GM23338 (cell line): Measurements from ENCODE around the gene MANSC1. TPM values are rescaled to one million over a fixed set of nuclear protein-coding genes. Genes with fewer than 3 reads are reported as not detected.

ENCODE experiments used
- ATAC-seq: fragments of 200-7000 bp; cut with Tn5 transposase; 3 replicates; pipeline ENCODE4 v1.9.1; 2020
- DNase-seq: peaks from one replicate; pipeline ENCODE4 v3.0.0-alpha.2; 2015; ENCODE audit warnings: low spot score
- H2AFZ ChIP-seq: fragments of 200-600 bp; sonication (generic); 2 replicates; pipeline ENCODE4 v1.8.0; 2016; ENCODE audit warnings: antibody characterized with exemption, mild to moderate bottlenecking, moderate library complexity
- H3F3A ChIP-seq: fragments of 200-600 bp; sonication (generic); replicated peaks from 2 replicates; pipeline ENCODE4 v1.8.0; 2017; ENCODE audit warnings: antibody characterized with exemption, mixed run types, low read depth
- H3K27ac ChIP-seq: fragments of 200-600 bp; sonication (generic); 2 replicates; pipeline ENCODE4 v1.6.1; 2016; ENCODE audit warnings: low read depth
- H3K27me3 ChIP-seq: fragments of 200-600 bp; sonication (generic); 2 replicates; pipeline ENCODE4 v1.8.0; 2016; ENCODE audit warnings: mild to moderate bottlenecking, mixed run types, moderate library complexity; ENCODE audit not compliant: insufficient read depth
- H3K36me3 ChIP-seq: fragments of 200-600 bp; sonication (generic); 2 replicates; pipeline ENCODE4 v1.8.0; 2016; ENCODE audit warnings: mild to moderate bottlenecking; ENCODE audit not compliant: insufficient read depth
- H3K4me1 ChIP-seq: fragments of 200-600 bp; sonication (generic); 2 replicates; pipeline ENCODE4 v1.8.0; 2016; ENCODE audit warnings: mild to moderate bottlenecking, moderate library complexity; ENCODE audit not compliant: insufficient read depth
- H3K4me2 ChIP-seq: fragments of 200-600 bp; sonication (generic); 2 replicates; pipeline ENCODE4 v1.7.1; 2017; ENCODE audit warnings: mixed run types
- H3K4me3 ChIP-seq: fragments of 200-600 bp; sonication (generic); 2 replicates; pipeline ENCODE4 v1.6.1; 2016; ENCODE audit warnings: mixed run types
- H3K79me2 ChIP-seq: fragments of 200-600 bp; sonication (generic); replicated peaks from 2 replicates; pipeline ENCODE4 v1.8.0; 2017; ENCODE audit warnings: mild to moderate bottlenecking; ENCODE audit not compliant: insufficient read depth
- H3K9me2 ChIP-seq: fragments of 200-600 bp; sonication (generic); 2 replicates; pipeline ENCODE4 v1.8.0; 2017; ENCODE audit not compliant: insufficient read depth
- H4K20me1 ChIP-seq: fragments of 200-600 bp; sonication (generic); replicated peaks from 2 replicates; pipeline ENCODE4 v1.8.0; 2017; ENCODE audit warnings: mild to moderate bottlenecking; ENCODE audit not compliant: insufficient read depth
- H3K27ac Mint-ChIP-seq: 2 replicates; pipeline ENCODE4 v1.8.0; 2020; ENCODE audit warnings: inconsistent platforms, mild to moderate bottlenecking, moderate library complexity, mixed read lengths
- H3K27me3 Mint-ChIP-seq: 3 replicates; pipeline ENCODE4 v1.8.0; 2022; ENCODE audit warnings: low read depth, mild to moderate bottlenecking, moderate library complexity, mixed read lengths, inconsistent platforms; ENCODE audit not compliant: insufficient read depth, poor library complexity
- H3K36me3 Mint-ChIP-seq: 3 replicates; pipeline ENCODE4 v1.8.0; 2021; ENCODE audit warnings: low read depth, mild to moderate bottlenecking, inconsistent platforms, moderate library complexity, mixed read lengths
- H3K4me1 Mint-ChIP-seq: 3 replicates; pipeline ENCODE4 v1.8.0; 2020; ENCODE audit warnings: mild to moderate bottlenecking, inconsistent platforms, mixed read lengths
- H3K4me3 Mint-ChIP-seq: 3 replicates; pipeline ENCODE4 v1.8.0; 2021; ENCODE audit warnings: moderate library complexity, mild to moderate bottlenecking, inconsistent platforms, mixed read lengths
- H3K9me3 Mint-ChIP-seq: 3 replicates; pipeline ENCODE4 v1.8.0; 2020; ENCODE audit warnings: moderate library complexity, mild to moderate bottlenecking, inconsistent platforms, mixed read lengths
- CREB1 ChIP-seq: fragments of 250-450 bp; sonication (Bioruptor Pico); IDR thresholded peaks from 2 replicates; pipeline ENCODE4 v1.5.0; 2020; ENCODE audit warnings: low read depth, mild to moderate bottlenecking, moderate library complexity
- EZH2 ChIP-seq: fragments of 200-600 bp; sonication (generic); IDR thresholded peaks from one replicate; pipeline ENCODE4 v1.8.0; 2017; ENCODE audit warnings: antibody characterized with exemption, mild to moderate bottlenecking, low read depth; ENCODE audit not compliant: unreplicated experiment
- EZH2phosphoT487 ChIP-seq: fragments of 200-600 bp; sonication (generic); IDR thresholded peaks from one replicate; pipeline ENCODE4 v1.8.1; 2018; ENCODE audit warnings: antibody characterized with exemption; ENCODE audit not compliant: unreplicated experiment
- JUNB ChIP-seq: IDR thresholded peaks from one replicate; pipeline ENCODE4 v1.6.1; 2016; ENCODE audit warnings: antibody characterized with exemption; ENCODE audit not compliant: unreplicated experiment
- NANOG ChIP-seq: IDR thresholded peaks from 2 replicates; pipeline ENCODE4 v1.6.1; 2016; ENCODE audit warnings: antibody characterized with exemption, borderline replicate concordance
- POLR2AphosphoS5 ChIP-seq: IDR thresholded peaks from 2 replicates; pipeline ENCODE4 v1.6.1; 2016; ENCODE audit warnings: antibody characterized with exemption, low read depth
- STAT1 ChIP-seq: IDR thresholded peaks from one replicate; pipeline ENCODE4 v1.6.1; 2016; ENCODE audit warnings: antibody characterized with exemption; ENCODE audit not compliant: unreplicated experiment
- ZNF114 ChIP-seq: fragments of 250-450 bp; sonication (Bioruptor Pico); IDR thresholded peaks from 2 replicates; pipeline ENCODE4 v1.5.0; 2020; ENCODE audit warnings: mild to moderate bottlenecking, moderate library complexity
- ZNF331 ChIP-seq: fragments of 250-450 bp; sonication (Bioruptor Pico); IDR thresholded peaks from 2 replicates; pipeline ENCODE4 v1.5.0; 2020; ENCODE audit warnings: low read depth, mild to moderate bottlenecking, moderate library complexity
- polyA plus RNA-seq: library from polyadenylated mRNA; unstranded; fragments of >200 nt; fragmentation: Nextera tagmentation; extraction: Ambion mirVana; gene quantifications from 2 replicates; pipeline ENCODE4 v1.2.1, GENCODE V29; 2016
- total RNA-seq: library from RNA; depleted of rRNA; stranded (reverse); fragments of >200 nt; shearing (Covaris generic); gene quantifications from 2 replicates; pipeline ENCODE4 v1.2.3, GENCODE V29; 2014
- TF ChIP-seq, protein P1 (sequence below): IDR thresholded peaks from 2 replicates; pipeline ENCODE4 v1.6.1; 2016; ENCODE audit warnings: antibody characterized with exemption
- TF ChIP-seq, protein P2 (sequence below): fragments of 250-450 bp; sonication (Bioruptor Pico); IDR thresholded peaks from 2 replicates; pipeline ENCODE4 v1.5.0; 2020; ENCODE audit warnings: mild to moderate bottlenecking, moderate library complexity
- TF ChIP-seq, protein P3 (sequence below), 2 experiments: fragments of 200-600 bp in 1 of 2; sonication (generic) in 1 of 2; conservative IDR thresholded peaks; 2 replicates each; pipeline versions ENCODE4 v1.5.1 to v1.6.1; 2016 to 2017; ENCODE audit warnings: antibody characterized with exemption in 2 of 2, low read depth in 2 of 2, mild to moderate bottlenecking in 2 of 2, moderate library complexity in 1 of 2
- TF ChIP-seq, protein P4 (sequence below): IDR thresholded peaks from one replicate; pipeline ENCODE4 v1.6.1; 2018; ENCODE audit warnings: antibody characterized with exemption; ENCODE audit not compliant: unreplicated experiment

Gene MANSC1
- total and polyA plus RNA-seq, 2 experiments from 2014 or later = 4.4 to 5.1 TPM

DNA sequence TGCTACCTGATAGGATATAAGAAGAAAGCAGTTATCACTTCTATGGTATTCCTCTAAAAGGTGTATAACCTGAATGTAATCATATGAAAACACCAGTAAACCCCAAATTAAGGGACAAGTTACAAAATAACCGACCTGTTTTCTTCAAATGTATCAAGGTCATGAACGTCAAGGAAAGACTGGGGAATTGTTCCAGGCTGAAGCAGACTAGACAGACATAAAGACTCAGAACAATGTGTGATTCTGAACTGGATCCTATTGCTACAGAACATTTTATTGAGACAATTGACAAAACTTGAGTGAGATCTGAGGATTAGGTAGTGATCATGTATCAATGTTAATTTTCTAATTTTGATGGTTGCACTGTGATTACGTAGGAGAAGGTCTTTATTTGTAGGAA is 67.8 kb downstream of the MANSC1 start:
- Histone ChIP-seq H3K27ac (no peak overlapping the region), H3K9me2 (no peaks in the 10 kb centered on the region), H3F3A (no peaks in the 10 kb centered on the region), H3K4me3 (no peak overlapping the region), H3K36me3 (no peaks in the 10 kb centered on the region), H3K27me3 (no peaks in the 10 kb centered on the region), H2AFZ (no peak overlapping the region), H3K79me2 (no peaks in the 10 kb centered on the region), H3K4me2 (no peak overlapping the region), H3K4me1 (peaks cover 26% of the 10 kb centered on the region), H4K20me1 (no peaks in the 10 kb centered on the region)
- Mint-ChIP-seq H3K27me3 (peaks cover 6% of the 10 kb centered on the region), H3K4me3 (no peak overlapping the region), H3K9me3 (peaks cover 2% of the 10 kb centered on the region; the same call in 1 of the 3 replicates), H3K27ac (no peak overlapping the region; the same call in 1 of the 2 replicates), H3K4me1 (peaks cover 32% of the 10 kb centered on the region), H3K36me3 (no peaks in the 10 kb centered on the region)
- TF ChIP-seq EZH2phosphoT487 (no peak), CREB1 (CRISPR knock-in tag) (no peak), EZH2 (no peak), NANOG (no peak), ZNF114 (CRISPR knock-in tag) (no peak), JUNB (no peak), STAT1 (no peak), ZNF331 (CRISPR knock-in tag) (no peak), POLR2AphosphoS5 (no peak)
- TF ChIP-seq, protein P1, sequence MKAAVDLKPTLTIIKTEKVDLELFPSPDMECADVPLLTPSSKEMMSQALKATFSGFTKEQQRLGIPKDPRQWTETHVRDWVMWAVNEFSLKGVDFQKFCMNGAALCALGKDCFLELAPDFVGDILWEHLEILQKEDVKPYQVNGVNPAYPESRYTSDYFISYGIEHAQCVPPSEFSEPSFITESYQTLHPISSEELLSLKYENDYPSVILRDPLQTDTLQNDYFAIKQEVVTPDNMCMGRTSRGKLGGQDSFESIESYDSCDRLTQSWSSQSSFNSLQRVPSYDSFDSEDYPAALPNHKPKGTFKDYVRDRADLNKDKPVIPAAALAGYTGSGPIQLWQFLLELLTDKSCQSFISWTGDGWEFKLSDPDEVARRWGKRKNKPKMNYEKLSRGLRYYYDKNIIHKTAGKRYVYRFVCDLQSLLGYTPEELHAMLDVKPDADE = no peak
- TF ChIP-seq, protein P2, sequence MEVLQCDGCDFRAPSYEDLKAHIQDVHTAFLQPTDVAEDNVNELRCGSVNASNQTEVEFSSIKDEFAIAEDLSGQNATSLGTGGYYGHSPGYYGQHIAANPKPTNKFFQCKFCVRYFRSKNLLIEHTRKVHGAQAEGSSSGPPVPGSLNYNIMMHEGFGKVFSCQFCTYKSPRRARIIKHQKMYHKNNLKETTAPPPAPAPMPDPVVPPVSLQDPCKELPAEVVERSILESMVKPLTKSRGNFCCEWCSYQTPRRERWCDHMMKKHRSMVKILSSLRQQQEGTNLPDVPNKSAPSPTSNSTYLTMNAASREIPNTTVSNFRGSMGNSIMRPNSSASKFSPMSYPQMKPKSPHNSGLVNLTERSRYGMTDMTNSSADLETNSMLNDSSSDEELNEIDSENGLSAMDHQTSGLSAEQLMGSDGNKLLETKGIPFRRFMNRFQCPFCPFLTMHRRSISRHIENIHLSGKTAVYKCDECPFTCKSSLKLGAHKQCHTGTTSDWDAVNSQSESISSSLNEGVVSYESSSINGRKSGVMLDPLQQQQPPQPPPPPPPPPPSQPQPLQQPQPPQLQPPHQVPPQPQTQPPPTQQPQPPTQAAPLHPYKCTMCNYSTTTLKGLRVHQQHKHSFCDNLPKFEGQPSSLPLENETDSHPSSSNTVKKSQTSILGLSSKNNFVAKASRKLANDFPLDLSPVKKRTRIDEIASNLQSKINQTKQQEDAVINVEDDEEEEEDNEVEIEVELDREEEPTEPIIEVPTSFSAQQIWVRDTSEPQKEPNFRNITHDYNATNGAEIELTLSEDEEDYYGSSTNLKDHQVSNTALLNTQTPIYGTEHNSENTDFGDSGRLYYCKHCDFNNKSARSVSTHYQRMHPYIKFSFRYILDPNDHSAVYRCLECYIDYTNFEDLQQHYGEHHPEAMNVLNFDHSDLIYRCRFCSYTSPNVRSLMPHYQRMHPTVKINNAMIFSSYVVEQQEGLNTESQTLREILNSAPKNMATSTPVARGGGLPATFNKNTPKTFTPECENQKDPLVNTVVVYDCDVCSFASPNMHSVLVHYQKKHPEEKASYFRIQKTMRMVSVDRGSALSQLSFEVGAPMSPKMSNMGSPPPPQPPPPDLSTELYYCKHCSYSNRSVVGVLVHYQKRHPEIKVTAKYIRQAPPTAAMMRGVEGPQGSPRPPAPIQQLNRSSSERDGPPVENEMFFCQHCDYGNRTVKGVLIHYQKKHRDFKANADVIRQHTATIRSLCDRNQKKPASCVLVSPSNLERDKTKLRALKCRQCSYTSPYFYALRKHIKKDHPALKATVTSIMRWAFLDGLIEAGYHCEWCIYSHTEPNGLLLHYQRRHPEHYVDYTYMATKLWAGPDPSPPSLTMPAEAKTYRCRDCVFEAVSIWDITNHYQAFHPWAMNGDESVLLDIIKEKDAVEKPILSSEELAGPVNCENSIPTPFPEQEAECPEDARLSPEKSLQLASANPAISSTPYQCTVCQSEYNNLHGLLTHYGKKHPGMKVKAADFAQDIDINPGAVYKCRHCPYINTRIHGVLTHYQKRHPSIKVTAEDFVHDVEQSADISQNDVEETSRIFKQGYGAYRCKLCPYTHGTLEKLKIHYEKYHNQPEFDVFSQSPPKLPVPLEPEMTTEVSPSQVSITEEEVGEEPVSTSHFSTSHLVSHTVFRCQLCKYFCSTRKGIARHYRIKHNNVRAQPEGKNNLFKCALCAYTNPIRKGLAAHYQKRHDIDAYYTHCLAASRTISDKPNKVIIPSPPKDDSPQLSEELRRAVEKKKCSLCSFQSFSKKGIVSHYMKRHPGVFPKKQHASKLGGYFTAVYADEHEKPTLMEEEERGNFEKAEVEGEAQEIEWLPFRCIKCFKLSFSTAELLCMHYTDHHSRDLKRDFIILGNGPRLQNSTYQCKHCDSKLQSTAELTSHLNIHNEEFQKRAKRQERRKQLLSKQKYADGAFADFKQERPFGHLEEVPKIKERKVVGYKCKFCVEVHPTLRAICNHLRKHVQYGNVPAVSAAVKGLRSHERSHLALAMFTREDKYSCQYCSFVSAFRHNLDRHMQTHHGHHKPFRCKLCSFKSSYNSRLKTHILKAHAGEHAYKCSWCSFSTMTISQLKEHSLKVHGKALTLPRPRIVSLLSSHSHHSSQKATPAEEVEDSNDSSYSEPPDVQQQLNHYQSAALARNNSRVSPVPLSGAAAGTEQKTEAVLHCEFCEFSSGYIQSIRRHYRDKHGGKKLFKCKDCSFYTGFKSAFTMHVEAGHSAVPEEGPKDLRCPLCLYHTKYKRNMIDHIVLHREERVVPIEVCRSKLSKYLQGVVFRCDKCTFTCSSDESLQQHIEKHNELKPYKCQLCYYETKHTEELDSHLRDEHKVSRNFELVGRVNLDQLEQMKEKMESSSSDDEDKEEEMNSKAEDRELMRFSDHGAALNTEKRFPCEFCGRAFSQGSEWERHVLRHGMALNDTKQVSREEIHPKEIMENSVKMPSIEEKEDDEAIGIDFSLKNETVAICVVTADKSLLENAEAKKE (CRISPR knock-in tag) = no peak
- TF ChIP-seq, protein P3, sequence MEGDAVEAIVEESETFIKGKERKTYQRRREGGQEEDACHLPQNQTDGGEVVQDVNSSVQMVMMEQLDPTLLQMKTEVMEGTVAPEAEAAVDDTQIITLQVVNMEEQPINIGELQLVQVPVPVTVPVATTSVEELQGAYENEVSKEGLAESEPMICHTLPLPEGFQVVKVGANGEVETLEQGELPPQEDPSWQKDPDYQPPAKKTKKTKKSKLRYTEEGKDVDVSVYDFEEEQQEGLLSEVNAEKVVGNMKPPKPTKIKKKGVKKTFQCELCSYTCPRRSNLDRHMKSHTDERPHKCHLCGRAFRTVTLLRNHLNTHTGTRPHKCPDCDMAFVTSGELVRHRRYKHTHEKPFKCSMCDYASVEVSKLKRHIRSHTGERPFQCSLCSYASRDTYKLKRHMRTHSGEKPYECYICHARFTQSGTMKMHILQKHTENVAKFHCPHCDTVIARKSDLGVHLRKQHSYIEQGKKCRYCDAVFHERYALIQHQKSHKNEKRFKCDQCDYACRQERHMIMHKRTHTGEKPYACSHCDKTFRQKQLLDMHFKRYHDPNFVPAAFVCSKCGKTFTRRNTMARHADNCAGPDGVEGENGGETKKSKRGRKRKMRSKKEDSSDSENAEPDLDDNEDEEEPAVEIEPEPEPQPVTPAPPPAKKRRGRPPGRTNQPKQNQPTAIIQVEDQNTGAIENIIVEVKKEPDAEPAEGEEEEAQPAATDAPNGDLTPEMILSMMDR (conservative IDR thresholded peaks at IDR 0.05; ENCODE audit: low read depth in 2 of 2) = no peak
- TF ChIP-seq, protein P4, sequence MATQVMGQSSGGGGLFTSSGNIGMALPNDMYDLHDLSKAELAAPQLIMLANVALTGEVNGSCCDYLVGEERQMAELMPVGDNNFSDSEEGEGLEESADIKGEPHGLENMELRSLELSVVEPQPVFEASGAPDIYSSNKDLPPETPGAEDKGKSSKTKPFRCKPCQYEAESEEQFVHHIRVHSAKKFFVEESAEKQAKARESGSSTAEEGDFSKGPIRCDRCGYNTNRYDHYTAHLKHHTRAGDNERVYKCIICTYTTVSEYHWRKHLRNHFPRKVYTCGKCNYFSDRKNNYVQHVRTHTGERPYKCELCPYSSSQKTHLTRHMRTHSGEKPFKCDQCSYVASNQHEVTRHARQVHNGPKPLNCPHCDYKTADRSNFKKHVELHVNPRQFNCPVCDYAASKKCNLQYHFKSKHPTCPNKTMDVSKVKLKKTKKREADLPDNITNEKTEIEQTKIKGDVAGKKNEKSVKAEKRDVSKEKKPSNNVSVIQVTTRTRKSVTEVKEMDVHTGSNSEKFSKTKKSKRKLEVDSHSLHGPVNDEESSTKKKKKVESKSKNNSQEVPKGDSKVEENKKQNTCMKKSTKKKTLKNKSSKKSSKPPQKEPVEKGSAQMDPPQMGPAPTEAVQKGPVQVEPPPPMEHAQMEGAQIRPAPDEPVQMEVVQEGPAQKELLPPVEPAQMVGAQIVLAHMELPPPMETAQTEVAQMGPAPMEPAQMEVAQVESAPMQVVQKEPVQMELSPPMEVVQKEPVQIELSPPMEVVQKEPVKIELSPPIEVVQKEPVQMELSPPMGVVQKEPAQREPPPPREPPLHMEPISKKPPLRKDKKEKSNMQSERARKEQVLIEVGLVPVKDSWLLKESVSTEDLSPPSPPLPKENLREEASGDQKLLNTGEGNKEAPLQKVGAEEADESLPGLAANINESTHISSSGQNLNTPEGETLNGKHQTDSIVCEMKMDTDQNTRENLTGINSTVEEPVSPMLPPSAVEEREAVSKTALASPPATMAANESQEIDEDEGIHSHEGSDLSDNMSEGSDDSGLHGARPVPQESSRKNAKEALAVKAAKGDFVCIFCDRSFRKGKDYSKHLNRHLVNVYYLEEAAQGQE = no peak
- DNase-seq = no peak
- ATAC-seq = no peak
